Uterus (tissue), 2 donors: Measurements from ENCODE around the gene TNRC6A.

Experiments
- POLR2A ChIP-seq, 2 donors: fragments of 450-650 bp; IDR thresholded peaks; one replicate each; pipeline ENCODE4 v1.6.1; 2016; ENCODE audit warnings: antibody characterized with exemption in 2 of 2, mild to moderate bottlenecking in 1 of 2, moderate library complexity in 1 of 2
- TF ChIP-seq, protein P1 (sequence below), 4 experiments: fragments of 200-600 bp in 2 of 4; fragments of 450-650 bp in 2 of 4; sonication (generic) in 2 of 4; IDR thresholded peaks; one replicate each; pipeline ENCODE4 v1.5.1; 2016 to 2019; ENCODE audit warnings: antibody characterized with exemption in 4 of 4, mild to moderate bottlenecking in 2 of 4, moderate library complexity in 1 of 4

DNA sequence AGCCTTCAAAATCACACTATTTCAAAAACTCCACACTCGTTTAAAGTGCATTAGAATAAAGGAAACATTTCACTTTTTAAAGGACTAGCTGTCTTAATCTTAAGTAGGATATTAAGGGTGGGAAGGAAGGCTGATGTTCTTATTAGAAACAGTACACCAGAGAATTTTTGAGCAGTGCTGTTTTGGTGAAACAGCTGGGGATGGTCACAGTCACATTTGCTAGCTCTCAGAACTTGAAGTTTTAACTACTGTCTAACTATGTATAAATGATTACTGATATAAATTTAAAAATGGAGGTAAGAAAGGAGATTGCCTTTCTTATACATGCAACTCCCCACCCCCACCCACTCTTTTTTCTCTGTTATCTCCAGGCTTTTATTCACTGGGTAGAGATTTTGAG, 77.8 kb downstream of the TNRC6A start:
- TF ChIP-seq, protein P1, sequence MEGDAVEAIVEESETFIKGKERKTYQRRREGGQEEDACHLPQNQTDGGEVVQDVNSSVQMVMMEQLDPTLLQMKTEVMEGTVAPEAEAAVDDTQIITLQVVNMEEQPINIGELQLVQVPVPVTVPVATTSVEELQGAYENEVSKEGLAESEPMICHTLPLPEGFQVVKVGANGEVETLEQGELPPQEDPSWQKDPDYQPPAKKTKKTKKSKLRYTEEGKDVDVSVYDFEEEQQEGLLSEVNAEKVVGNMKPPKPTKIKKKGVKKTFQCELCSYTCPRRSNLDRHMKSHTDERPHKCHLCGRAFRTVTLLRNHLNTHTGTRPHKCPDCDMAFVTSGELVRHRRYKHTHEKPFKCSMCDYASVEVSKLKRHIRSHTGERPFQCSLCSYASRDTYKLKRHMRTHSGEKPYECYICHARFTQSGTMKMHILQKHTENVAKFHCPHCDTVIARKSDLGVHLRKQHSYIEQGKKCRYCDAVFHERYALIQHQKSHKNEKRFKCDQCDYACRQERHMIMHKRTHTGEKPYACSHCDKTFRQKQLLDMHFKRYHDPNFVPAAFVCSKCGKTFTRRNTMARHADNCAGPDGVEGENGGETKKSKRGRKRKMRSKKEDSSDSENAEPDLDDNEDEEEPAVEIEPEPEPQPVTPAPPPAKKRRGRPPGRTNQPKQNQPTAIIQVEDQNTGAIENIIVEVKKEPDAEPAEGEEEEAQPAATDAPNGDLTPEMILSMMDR (IDR thresholded peaks at IDR 0.05), result no peak
- no peak for TF ChIP-seq POLR2A (IDR thresholded peaks at IDR 0.05)
